Measurements from ENCODE around the gene WDR47.
"Not testable (repeated sequence)": the region's sequence is repeated elsewhere in the genome, so short reads cannot be mapped to it uniquely, and the experiment has no call there.

Gene WDR47

GRCh38 chr1:108949044-108949443 lies 92.9 kb downstream of the WDR47 start:
- Histone ChIP-seq H3K4me1 (0 out of 20 replicates have a peak, but pooled peaks cover 0 to 7% (median 0%) of the 10 kb centered on the region in 10 experiments), H4K20me1 (peaks cover 26 to 66% (median 52%) of the 10 kb centered on the region in 11 experiments; a peak in 16 of 22 replicates), H3K4me3 (no peak overlapping the region), H3K9me3 (replicated peaks in 1 of 11) (peaks cover 0 to 1% (median 0%) of the 10 kb centered on the region in 11 experiments; a peak in 3 of 22 replicates), H3K36me3 (peaks cover 38 to 73% (median 56%) of the 10 kb centered on the region in 11 experiments), H3K27me3 (no peaks in the 10 kb centered on the region), H3K9ac (no peak overlapping the region), H3K4me2 (no peak overlapping the region), H3K27ac (no peak overlapping the region)
- TF ChIP-seq Cebpa-rat (IDR thresholded peaks at IDR 0.05): no peak

GRCh38 chr1:108947871-108948525 lies 93.9 kb downstream of the WDR47 start:
- Histone ChIP-seq H4K20me1 (peaks cover 18 to 55% (median 43%) of the 10 kb centered on the region in 11 experiments; a peak in 16 of 22 replicates), H3K36me3 (peaks cover 39 to 74% (median 57%) of the 10 kb centered on the region in 11 experiments), H3K27ac (no peak overlapping the region), H3K4me3 (no peak overlapping the region), H3K9ac (no peak overlapping the region), H3K4me1 (0 out of 20 replicates have a peak, but pooled peaks cover 0 to 7% (median 0%) of the 10 kb centered on the region in 10 experiments), H3K9me3 (replicated peaks in 1 of 11) (no peaks in the 10 kb centered on the region; a peak in 1 of 22 replicates), H3K27me3 (no peaks in the 10 kb centered on the region), H3K4me2 (no peak overlapping the region)
- no peak for TF ChIP-seq Cebpa-rat (IDR thresholded peaks at IDR 0.05)

- H3K4me1 ChIP-seq: no peaks in the 10 kb centered on the region
- H3K36me3 ChIP-seq: peaks cover 69 to 98% (median 90%) of the 10 kb centered on the region in 11 experiments
- no peak overlapping the region for H3K9ac ChIP-seq
- H3K4me2 ChIP-seq: no peak overlapping the region
- H3K27ac ChIP-seq: no peak overlapping the region
- H4K20me1 ChIP-seq: no peaks in the 10 kb centered on the region; a peak in 1 of 22 replicates
- no peaks in the 10 kb centered on the region for H3K9me3 ChIP-seq (replicated peaks in 1 of 11)
- no peak overlapping the region for H3K4me3 ChIP-seq
- TF ChIP-seq Cebpa-rat (IDR thresholded peaks at IDR 0.05): no peak
- H3K27me3 ChIP-seq: no peaks in the 10 kb centered on the region
Measured at GRCh38 chr1:108936170-108936569, 105.7 kb downstream of the WDR47 start.

GRCh38 chr1:108933944-108934343 lies 108.0 kb downstream of the WDR47 start:
- no peak for TF ChIP-seq Cebpa-rat (IDR thresholded peaks at IDR 0.05)
- Histone ChIP-seq H3K4me3 (no peak overlapping the region), H3K4me2 (no peak overlapping the region), H3K9me3 (replicated peaks in 1 of 11) (no peaks in the 10 kb centered on the region), H3K27me3 (no peaks in the 10 kb centered on the region), H4K20me1 (no peaks in the 10 kb centered on the region; a peak in 1 of 22 replicates), H3K4me1 (no peaks in the 10 kb centered on the region), H3K36me3 (peaks cover 85 to 99% (median 95%) of the 10 kb centered on the region in 11 experiments), H3K9ac (no peak overlapping the region), H3K27ac (no peak overlapping the region)

- H3K4me2 ChIP-seq; H3K27me3 ChIP-seq; H4K20me1 ChIP-seq; H3K9ac ChIP-seq; H3K27ac ChIP-seq; H3K4me3 ChIP-seq; H3K4me1 ChIP-seq; H3K9me3 ChIP-seq (replicated peaks in 1 of 11): not testable (repeated sequence)
- peaks cover 86 to 99% (median 95%) of the 10 kb centered on the region in 11 experiments for H3K36me3 ChIP-seq
Measured at GRCh38 chr1:108927565-108927964, 114.3 kb downstream of the WDR47 start.

- H3K4me3 ChIP-seq: no peak overlapping the region
- no peaks in the 10 kb centered on the region for H4K20me1 ChIP-seq
- H3K9me3 ChIP-seq (replicated peaks in 1 of 11): no peaks in the 10 kb centered on the region
- H3K4me2 ChIP-seq: no peak overlapping the region
- H3K9ac ChIP-seq: no peak overlapping the region
- 0 out of 20 replicates have a peak, but pooled peaks cover 0 to 6% (median 0%) of the 10 kb centered on the region in 10 experiments for H3K4me1 ChIP-seq
- H3K36me3 ChIP-seq: peaks cover 69 to 83% (median 81%) of the 10 kb centered on the region in 11 experiments
- H3K27ac ChIP-seq: no peak overlapping the region
- TF ChIP-seq Cebpa-rat (IDR thresholded peaks at IDR 0.05): no peak
- H3K27me3 ChIP-seq: no peaks in the 10 kb centered on the region
Measured at GRCh38 chr1:108925920-108926319, 116.0 kb downstream of the WDR47 start.
